ENCODE measurements around the gene UBE2V1. TPM values are rescaled to one million over a fixed set of nuclear protein-coding genes. Genes with fewer than 3 reads are reported as not detected.

The UBE2V1 gene
- total and polyA plus RNA-seq, 10 of the 15 experiments (the other 5 are each of a cell fraction or from before 2014, with no cell fraction given): 51.8 to 219 (median 141) TPM

DNA sequence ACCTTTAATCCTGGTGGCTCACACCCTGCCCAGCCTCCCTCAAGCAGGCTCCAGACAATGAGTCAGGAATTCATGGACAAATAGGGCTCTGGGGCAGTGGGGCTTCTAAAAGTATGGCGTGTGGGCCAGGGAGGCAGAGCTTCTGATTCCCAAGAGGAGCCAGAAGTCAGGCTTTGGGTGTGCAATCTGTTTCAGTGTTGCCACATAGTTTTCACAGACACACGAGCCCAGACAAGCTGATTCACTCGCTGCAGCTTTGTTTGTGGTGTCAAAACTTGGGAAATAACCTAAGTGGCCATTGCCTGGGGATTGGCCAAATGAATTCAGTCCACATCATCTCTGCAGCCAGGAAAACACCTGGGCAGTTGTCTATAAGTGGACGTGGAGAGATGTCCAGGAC is 31.4 kb upstream of the UBE2V1 start:
- H3K4me1 ChIP-seq (ENCODE audit: control insufficient read depth, insufficient read depth, low read length): peaks cover 15% of the 10 kb centered on the region
- no peak for ATAC-seq
- intact Hi-C loops (cut with micrococcal nuclease; ENCODE audit: unreplicated experiment) (no loop called here), in situ Hi-C loops (cut with MboI) (no loop called here)
- no peak overlapping the region for H3K4me2 ChIP-seq (ENCODE audit: control insufficient read depth, insufficient read depth)
- WGBS (ENCODE audit: insufficient coverage, insufficient replicate concordance, low lambda C conversion rate, missing lambda C conversion rate): 78% methylated on average over 4 of the region's 4 CpGs
- peaks cover 26% of the 10 kb centered on the region for H3K79me2 ChIP-seq (ENCODE audit: control insufficient read depth, insufficient read depth, low read length)
- H3K36me3 ChIP-seq (ENCODE audit: control insufficient read depth in 2 of 2, insufficient read depth in 2 of 2, low read length in 1 of 2): peaks cover 4 to 17% of the 10 kb centered on the region in 2 experiments
- no peak overlapping the region for H3K27ac ChIP-seq (ENCODE audit: control insufficient read depth, insufficient read depth)
- H3K4me3 ChIP-seq: no peak overlapping the region
- no peak overlapping the region for H2AFZ ChIP-seq (ENCODE audit: control insufficient read depth, low read depth, low read length)
- no peak for DNase-seq (ENCODE audit: low read depth, low spot score)
- no TSS peak for BruUV-seq (replicated peaks)
- H4K20me1 ChIP-seq (ENCODE audit: control insufficient read depth, insufficient read depth): no peaks in the 10 kb centered on the region
- ChIA-PET CTCF (interaction anchor here (0.7 kb wide), 2 partner anchors 24 to 213 kb away, joined by 3 read pairs; no protein-coding TSS in a partner anchor), POLR2A (interaction anchor here (0.8 to 2.2 kb wide), 3 partner anchors 10 to 22 kb away, joined by 3 to 9 read pairs (median 4); partner anchors contain the start of gene PEDS1), SMC1A (ENCODE audit: uncharacterized antibody, unreplicated experiment) (interaction anchor here (0.8 to 1.1 kb wide), 5 partner anchors 16 to 73 kb away, joined by 3 to 4 read pairs (median 3); no protein-coding TSS in a partner anchor), RAD21 (ENCODE audit: unreplicated experiment) (interaction anchor here (1.0 kb wide), 1 partner anchor 29 kb away, joined by 3 read pairs; no protein-coding TSS in a partner anchor)
- no peak overlapping the region for H3K9ac ChIP-seq (ENCODE audit: control insufficient read depth, insufficient read depth, low read length)
- no peaks in the 10 kb centered on the region for H3K27me3 ChIP-seq (replicated peaks in 1 of 2; ENCODE audit: control insufficient read depth in 2 of 2, insufficient read depth in 2 of 2, low read length in 1 of 2)
- H3K9me3 ChIP-seq (replicated peaks; ENCODE audit: control insufficient read depth, insufficient read depth, low read length): no peaks in the 10 kb centered on the region
- no peak for FAIRE-seq
- no peak for TF ChIP-seq SMAD1 (IDR thresholded peaks at IDR 0.05; ENCODE audit: low read depth, partially characterized antibody)
- TF ChIP-seq TBL1XR1 (IDR thresholded peaks at IDR 0.05; ENCODE audit: low read depth, low read length): no peak
- TF ChIP-seq, protein P1, sequence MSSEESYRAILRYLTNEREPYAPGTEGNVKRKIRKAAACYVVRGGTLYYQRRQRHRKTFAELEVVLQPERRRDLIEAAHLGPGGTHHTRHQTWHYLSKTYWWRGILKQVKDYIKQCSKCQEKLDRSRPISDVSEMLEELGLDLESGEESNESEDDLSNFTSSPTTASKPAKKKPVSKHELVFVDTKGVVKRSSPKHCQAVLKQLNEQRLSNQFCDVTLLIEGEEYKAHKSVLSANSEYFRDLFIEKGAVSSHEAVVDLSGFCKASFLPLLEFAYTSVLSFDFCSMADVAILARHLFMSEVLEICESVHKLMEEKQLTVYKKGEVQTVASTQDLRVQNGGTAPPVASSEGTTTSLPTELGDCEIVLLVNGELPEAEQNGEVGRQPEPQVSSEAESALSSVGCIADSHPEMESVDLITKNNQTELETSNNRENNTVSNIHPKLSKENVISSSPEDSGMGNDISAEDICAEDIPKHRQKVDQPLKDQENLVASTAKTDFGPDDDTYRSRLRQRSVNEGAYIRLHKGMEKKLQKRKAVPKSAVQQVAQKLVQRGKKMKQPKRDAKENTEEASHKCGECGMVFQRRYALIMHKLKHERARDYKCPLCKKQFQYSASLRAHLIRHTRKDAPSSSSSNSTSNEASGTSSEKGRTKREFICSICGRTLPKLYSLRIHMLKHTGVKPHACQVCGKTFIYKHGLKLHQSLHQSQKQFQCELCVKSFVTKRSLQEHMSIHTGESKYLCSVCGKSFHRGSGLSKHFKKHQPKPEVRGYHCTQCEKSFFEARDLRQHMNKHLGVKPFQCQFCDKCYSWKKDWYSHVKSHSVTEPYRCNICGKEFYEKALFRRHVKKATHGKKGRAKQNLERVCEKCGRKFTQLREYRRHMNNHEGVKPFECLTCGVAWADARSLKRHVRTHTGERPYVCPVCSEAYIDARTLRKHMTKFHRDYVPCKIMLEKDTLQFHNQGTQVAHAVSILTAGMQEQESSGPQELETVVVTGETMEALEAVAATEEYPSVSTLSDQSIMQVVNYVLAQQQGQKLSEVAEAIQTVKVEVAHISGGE (CRISPR knock-in tag; IDR thresholded peaks at IDR 0.05): no peak
- TF ChIP-seq, protein P2, sequence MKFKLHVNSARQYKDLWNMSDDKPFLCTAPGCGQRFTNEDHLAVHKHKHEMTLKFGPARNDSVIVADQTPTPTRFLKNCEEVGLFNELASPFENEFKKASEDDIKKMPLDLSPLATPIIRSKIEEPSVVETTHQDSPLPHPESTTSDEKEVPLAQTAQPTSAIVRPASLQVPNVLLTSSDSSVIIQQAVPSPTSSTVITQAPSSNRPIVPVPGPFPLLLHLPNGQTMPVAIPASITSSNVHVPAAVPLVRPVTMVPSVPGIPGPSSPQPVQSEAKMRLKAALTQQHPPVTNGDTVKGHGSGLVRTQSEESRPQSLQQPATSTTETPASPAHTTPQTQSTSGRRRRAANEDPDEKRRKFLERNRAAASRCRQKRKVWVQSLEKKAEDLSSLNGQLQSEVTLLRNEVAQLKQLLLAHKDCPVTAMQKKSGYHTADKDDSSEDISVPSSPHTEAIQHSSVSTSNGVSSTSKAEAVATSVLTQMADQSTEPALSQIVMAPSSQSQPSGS (IDR thresholded peaks at IDR 0.05; ENCODE audit: low read length): no peak
- no peak for TF ChIP-seq MTA3 (IDR thresholded peaks at IDR 0.05; ENCODE audit: borderline replicate concordance, low read length)
- TF ChIP-seq POLR2AphosphoS5 (IDR thresholded peaks at IDR 0.05; ENCODE audit: low read length): no peak
- TF ChIP-seq, protein P3, sequence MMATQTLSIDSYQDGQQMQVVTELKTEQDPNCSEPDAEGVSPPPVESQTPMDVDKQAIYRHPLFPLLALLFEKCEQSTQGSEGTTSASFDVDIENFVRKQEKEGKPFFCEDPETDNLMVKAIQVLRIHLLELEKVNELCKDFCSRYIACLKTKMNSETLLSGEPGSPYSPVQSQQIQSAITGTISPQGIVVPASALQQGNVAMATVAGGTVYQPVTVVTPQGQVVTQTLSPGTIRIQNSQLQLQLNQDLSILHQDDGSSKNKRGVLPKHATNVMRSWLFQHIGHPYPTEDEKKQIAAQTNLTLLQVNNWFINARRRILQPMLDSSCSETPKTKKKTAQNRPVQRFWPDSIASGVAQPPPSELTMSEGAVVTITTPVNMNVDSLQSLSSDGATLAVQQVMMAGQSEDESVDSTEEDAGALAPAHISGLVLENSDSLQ (IDR thresholded peaks at IDR 0.05): no peak
- no peak for TF ChIP-seq PML (IDR thresholded peaks at IDR 0.05; ENCODE audit: low read length)
- TF ChIP-seq STAT3 (IDR thresholded peaks at IDR 0.05; ENCODE audit: low read depth, low read length): no peak
- no peak for TF ChIP-seq TCF7 (IDR thresholded peaks at IDR 0.05; ENCODE audit: borderline replicate concordance)
- TF ChIP-seq, protein P4, sequence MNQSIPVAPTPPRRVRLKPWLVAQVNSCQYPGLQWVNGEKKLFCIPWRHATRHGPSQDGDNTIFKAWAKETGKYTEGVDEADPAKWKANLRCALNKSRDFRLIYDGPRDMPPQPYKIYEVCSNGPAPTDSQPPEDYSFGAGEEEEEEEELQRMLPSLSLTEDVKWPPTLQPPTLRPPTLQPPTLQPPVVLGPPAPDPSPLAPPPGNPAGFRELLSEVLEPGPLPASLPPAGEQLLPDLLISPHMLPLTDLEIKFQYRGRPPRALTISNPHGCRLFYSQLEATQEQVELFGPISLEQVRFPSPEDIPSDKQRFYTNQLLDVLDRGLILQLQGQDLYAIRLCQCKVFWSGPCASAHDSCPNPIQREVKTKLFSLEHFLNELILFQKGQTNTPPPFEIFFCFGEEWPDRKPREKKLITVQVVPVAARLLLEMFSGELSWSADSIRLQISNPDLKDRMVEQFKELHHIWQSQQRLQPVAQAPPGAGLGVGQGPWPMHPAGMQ (IDR thresholded peaks at IDR 0.05; ENCODE audit: borderline replicate concordance): no peak
- TF ChIP-seq, protein P5, sequence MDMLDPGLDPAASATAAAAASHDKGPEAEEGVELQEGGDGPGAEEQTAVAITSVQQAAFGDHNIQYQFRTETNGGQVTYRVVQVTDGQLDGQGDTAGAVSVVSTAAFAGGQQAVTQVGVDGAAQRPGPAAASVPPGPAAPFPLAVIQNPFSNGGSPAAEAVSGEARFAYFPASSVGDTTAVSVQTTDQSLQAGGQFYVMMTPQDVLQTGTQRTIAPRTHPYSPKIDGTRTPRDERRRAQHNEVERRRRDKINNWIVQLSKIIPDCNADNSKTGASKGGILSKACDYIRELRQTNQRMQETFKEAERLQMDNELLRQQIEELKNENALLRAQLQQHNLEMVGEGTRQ (IDR thresholded peaks at IDR 0.05; ENCODE audit: borderline replicate concordance, low read depth, low read length): no peak
- no peak for TF ChIP-seq TCF3 (IDR thresholded peaks at IDR 0.05; ENCODE audit: borderline replicate concordance, insufficient read depth, low read depth, low read length)

Measured in GM12878 (cell line).